Activated T-cell treated with anti-CD3 and anti-CD28 coated beads for 48 hours (primary cell): ENCODE results near the gene HOXD8.

Experiments
- DNase-seq: peaks from one replicate; pipeline ENCODE4 v3.0.0-alpha.2; 2020; ENCODE audit warnings: low read depth

Gene HOXD8

GRCh38 chr2:176103742-176104315 is 25.7 kb upstream of the HOXD8 start:
- DNase-seq = no peak

GRCh38 chr2:176104316-176105077 is 25.0 kb upstream of the HOXD8 start:
- DNase-seq = no peak

- DNase-seq = no peak
These were observed 24.3 kb upstream of the HOXD8 start for GRCh38 chr2:176105078-176105729.

- no peak for DNase-seq
These were observed 23.6 kb upstream of the HOXD8 start for GRCh38 chr2:176105730-176106580.

- no peak for DNase-seq
These were observed 22.6 kb upstream of the HOXD8 start, which contains the start of gene HOXD11 for GRCh38 chr2:176106581-176107539. TSS of gene HOXD11 (plus strand) at chr2:176107280. CDS start at chr2:176107356, 76 bp downstream.

GRCh38 chr2:176107731-176108181 is 21.7 kb upstream of the HOXD8 start:
- no peak for DNase-seq

- no peak for DNase-seq
These were observed 20.2 kb upstream of the HOXD8 start for GRCh38 chr2:176109192-176109901.

GRCh38 chr2:176109946-176110345 is 19.6 kb upstream of the HOXD8 start:
- DNase-seq = no peak

GRCh38 chr2:176110415-176111308 is 18.8 kb upstream of the HOXD8 start:
- no peak for DNase-seq

- DNase-seq = no peak
These were observed 18.2 kb upstream of the HOXD8 start for GRCh38 chr2:176111309-176111663.

- DNase-seq = no peak
These were observed 17.6 kb upstream of the HOXD8 start for GRCh38 chr2:176111846-176112374.

GRCh38 chr2:176112375-176113302 is 16.9 kb upstream of the HOXD8 start:
- DNase-seq = no peak

- DNase-seq = no peak
These were observed 15.2 kb upstream of the HOXD8 start for GRCh38 chr2:176114120-176114929.

GRCh38 chr2:176114930-176115625 is 14.4 kb upstream of the HOXD8 start:
- DNase-seq = no peak

GRCh38 chr2:176115883-176116813 is 13.4 kb upstream of the HOXD8 start, which contains the start of gene HOXD10:
TSS of gene HOXD10 (plus strand) at chr2:176116778. CDS start at chr2:176116834, 56 bp downstream.
- DNase-seq = no peak
